Stimulated activated CD4-positive, alpha-beta T cell treated with anti-CD3 and anti-CD28 coated beads, Interleukin-2, amount 100 ng/mL, for 4 hours (primary cell): Measurements from ENCODE around the gene LOC101059915.
"Not testable (repeated sequence)": the region's sequence is repeated elsewhere in the genome, so short reads cannot be mapped to it uniquely, and the experiment has no call there.

ENCODE experiments used
- DNase-seq: peaks from one replicate; pipeline ENCODE4 v3.0.0-alpha.2; 2020; ENCODE audit warnings: low read depth

Gene LOC101059915

DNA sequence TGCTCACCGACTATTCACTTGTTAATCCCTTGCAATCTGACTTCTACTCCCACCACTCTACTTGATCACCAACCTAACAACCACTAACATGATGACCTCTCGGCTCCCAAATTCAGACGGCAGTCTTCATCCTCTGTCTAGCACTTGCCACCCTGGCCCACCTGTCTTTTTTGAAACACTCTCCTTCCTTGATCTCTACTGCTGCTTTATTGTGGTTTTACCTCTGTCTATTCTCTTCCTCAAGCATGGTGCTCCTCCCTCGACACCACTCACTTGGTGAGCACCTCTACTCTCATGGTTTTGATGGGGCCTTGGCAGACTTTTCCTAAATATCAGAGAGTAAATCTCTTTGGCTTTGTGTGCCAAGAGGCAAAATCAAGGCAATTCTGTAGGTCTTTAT is 27.3 kb upstream of the LOC101059915 start:
- no peak for DNase-seq

DNA sequence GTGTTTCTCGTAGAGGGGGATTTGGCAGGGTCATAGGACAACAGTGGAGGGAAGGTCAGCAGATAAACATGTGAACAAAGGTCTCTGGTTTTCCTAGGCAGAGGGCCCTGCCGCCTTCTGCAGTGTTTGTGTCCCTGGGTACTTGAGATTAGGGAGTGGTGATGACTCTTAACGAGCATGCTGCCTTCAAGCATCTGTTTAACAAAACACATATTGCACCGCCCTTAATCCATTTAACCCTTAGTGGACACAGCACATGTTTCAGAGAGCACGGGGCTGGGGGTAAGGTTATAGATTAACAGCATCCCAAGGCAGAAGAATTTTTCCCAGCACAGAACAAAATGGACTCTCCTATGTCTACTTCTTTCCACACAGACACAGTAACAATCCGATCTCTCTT is 22.9 kb upstream of the LOC101059915 start:
- not testable (repeated sequence) for DNase-seq

DNA sequence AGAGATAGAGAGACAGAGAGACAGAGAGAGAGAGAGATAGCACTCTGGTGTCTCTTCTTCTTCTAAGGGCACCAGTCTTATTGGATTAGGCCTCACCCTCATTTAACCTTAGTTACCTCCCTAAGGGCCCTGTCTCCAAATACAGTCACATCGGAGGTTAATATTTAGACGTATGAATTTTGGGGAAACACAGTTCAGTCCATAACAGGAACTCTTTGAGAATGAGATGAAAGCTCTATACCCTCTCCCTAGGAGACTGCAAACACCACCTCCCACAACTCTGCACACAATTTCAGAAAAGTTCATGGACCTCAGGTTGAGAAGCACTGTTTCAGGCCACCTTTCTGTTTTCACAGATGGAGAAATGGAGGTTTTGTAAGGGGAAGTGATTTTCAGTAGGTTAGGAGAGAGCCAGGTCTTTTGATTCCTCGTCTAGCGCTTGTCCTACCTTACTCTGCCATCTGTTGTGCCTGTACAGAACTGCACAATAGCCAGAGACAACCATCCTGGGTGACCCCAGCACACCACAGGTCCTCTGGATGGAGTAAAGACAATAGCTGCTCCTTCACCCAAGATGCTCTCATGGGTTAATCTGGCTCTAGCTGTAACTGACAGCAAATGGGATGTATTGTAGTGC is 16.9 kb upstream of the LOC101059915 start:
- DNase-seq = no peak

DNA sequence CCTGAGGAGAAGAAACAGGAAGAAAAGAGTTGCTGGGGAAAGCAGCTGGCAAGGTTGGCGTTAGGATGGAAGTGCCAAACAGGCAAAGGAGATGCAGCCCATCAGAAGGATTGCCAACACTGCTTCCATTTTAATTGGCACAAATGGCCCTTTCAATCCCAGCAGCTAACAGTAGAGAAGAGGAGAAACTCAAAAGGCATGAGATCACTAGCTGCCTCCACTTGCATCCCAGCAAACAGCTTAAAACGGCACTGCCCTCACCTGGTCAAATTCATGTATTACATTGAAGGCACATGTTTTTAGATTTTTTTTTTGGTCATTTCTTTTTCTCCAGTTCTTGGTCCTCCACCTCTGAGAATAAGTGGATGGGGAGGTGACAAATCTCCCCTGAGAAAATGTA is 14.9 kb upstream of the LOC101059915 start:
- peak; percentile 42 for DNase-seq

DNA sequence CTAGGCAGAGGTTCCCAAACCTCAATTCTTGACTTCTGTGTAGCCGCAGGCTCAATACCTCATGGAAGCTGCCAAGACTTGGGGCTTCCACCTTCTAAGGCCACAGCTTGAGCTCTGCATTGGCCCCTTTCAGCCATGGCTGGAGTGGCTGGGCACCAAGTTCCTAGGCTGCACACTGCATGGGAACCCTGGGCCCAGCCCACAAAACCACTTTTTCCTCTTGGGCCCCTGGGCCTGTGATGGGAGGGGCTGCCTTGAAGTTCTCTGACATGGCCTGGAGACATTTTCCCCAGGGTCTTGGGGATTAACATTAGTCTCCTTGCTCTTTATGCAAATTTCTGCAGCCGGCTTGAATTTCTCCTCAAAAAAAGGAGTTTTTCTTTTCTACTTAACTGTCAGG is 14.0 kb upstream of the LOC101059915 start:
- no peak for DNase-seq

DNA sequence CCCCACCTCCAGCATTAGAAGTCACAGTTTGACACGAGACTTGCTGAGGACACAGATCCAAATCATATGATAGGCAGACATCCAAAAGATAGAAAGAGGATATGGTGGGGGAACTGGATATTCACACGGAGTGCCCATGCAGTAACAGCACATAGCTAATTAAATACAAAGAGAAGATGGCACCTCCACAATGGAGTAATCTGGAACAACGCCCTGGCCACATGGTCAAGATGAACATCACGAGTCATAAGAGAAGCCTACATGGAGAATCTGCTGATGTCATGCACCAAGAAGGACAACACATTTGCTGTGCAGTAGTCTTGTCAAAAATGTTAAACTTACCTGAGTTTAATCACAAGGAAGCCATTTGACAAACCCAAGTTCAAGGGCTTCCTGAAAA is 10.1 kb upstream of the LOC101059915 start:
- no peak for DNase-seq

DNA sequence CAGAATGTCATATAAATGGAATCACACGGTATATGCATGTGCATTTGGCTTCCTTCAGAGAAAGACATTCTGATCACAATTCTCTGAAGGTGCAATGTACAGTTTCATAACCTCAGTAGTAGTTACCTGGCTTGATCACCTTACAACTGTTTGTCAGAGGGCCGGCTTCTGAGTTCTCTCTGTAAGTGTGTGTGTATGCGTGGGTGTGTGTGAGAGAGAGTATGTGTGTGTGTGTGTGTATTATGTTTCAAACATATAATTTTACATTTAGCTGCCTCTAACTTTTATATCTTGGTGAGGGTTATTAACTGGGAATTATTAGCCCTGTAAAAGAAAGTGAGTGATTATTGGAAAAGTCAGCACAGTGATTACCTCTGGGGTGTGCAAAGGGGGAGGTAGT is 8.0 kb upstream of the LOC101059915 start:
- no peak for DNase-seq

DNA sequence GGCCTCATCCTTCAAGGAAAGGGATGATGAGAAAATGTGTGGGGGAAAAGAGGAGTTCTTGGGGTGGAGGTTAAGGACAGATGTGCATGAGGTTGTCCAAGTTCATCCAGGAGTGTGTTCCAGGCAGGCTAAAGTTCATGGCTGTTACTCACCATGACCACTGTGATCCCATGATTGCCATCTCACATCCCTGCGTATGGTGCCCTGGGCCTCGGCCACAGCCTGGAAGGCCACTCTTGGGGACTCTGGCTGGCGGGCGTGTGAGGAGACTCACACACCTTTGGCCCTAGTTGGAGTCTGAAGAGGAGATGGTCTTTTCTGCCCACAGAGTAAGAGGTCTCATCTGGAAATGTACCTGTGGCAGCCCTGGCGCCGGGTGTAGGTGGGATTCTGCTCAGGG is 7.4 kb upstream of the LOC101059915 start:
- DNase-seq = no peak

DNA sequence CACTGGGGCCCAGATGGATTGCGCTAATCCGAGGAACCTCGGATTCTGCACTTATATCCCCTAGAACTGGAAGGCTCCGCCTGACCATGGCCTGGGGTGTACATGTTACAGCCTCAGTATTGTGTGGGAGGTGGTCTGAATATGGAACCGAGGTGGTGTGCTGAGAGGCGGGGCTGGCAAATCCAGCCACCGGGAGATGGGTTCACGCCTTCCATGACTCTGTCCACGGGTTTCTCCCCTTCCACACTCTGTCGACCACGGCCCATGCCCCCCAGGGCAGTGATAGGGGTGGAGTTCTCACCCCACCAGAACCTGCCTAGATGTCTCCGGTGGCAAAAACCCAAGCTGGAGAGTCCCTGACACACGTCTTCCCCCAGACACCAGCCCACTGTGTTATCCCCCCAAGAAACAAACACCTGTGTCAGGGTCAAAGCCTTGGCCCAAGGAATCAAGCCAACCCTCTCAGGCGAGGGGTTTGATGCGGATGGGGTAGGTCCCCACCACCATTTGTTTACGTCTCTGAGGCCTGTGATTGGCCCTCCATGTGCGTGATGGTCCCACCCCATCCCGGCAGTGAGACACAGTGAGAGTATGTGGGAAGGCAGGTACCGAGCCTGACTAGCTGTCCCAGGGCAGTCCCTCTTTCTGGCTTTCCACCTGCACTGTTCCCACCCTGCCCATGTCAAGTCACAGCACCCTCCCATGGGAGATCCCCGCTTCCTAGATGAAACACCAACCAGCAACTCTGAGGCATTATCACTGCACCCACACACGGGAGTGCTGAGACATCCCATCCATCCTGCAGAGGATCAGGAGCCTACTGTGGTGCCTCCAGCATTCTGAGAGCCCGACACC is 6.6 kb upstream of the LOC101059915 start:
- DNase-seq = no peak

DNA sequence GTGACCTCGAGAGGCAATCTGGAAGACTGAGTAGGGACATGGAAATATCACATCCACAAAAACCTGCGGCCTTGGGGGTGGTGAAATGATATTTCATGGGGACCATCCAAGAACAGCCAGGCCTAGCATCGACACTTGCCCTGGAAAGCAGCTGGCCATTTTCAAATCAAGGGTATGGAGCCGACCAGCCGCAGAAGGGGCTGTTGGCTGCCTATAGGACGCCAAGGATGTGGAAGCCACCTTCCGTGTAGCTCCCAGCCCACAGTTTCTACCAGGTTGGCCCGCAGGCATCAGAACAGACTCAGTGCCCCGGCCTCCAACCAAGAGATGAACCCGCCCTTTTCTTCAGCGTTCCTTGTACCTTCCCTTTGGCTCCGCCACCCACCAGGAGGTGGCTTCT is 5.4 kb upstream of the LOC101059915 start:
- DNase-seq = no peak

DNA sequence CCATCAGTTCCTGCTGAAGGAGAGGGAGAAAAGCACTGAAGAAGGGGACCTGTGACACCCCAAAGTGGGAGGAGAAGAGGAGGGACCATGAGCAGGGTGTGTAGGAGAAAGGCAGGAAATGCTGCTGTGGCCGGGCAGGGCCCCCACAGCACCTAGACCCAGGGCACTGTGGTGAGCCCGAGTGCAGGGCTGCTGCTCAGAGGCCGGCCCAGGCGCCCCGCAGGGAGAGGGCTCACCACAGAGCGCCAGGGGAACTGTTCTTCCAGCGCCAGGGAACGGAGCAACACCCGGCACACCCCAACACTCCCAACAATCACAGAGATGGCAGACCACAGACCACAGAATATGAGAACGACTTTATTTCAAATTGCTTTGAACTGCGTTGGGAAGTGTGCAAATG is 4.7 kb upstream of the LOC101059915 start:
- not testable (repeated sequence) for DNase-seq

DNA sequence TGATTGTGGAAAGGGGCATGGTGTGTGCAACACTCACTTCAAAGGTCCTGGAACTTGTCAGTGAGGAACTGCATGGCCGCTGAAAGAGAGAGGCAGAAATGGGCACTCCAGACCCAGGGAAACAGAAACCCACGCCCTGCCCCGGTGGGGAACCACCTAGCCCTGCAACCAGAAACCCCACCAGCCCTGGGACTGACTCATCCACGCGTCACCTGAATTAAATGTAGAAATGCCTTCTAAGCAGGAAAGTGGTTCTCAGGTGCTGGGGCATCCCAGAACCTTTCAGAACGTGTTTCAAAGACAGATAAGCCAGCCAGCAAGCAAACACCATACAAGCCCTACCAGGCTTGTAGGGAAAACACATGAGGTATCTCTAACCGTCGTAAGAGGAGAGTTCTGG is 4.1 kb upstream of the LOC101059915 start:
- DNase-seq = peak; percentile 55

DNA sequence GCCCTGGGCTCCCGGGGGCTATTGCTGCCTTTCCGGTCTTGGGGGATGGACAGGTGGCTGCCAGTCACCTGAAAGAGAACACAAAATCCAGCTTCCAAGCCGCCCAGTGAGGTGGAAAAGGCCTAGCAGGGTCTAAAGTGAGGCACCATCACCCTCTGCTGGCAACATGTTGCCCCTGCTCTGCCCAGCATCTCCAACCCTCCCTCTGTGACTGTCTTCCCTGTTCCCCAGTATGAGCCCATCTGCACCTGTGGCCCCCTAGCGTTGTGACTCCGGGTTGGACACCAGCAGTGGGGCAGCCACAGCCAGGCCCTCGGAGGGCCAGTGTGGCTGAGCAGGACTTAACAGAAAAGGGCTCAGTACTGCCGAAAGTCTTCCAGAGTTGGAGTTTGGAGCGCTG is 3.1 kb upstream of the LOC101059915 start:
- not testable (repeated sequence) for DNase-seq

DNA sequence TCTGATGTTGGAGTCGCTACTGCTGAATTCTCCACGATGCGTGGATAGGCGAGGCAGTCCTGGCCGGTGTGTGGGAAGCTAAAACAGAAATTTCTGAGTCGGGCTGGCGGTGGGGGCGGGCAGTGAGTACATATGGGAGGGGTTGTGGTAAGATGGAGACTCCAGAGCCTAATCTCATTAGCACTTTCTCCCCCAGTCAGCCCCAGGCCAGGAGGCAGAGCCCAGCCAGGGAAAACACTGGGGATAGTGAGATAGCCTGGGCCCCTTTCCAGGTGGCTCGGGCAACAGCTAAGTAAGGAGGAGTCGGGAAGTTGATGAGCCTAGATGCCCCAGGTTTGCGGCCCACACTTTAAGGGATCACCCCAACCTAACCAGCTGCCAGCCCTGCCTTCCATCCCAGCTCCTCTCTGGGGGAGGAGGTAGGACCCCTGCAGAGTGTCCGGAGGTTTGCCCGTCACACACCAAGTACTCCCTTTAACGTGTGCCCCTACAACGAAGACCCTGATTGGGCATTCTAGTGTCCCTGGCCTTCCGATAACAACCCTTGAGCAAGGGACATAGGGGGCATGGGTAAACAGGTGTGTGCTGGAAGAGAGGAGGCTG is 2.4 kb upstream of the LOC101059915 start:
- DNase-seq = no peak

DNA sequence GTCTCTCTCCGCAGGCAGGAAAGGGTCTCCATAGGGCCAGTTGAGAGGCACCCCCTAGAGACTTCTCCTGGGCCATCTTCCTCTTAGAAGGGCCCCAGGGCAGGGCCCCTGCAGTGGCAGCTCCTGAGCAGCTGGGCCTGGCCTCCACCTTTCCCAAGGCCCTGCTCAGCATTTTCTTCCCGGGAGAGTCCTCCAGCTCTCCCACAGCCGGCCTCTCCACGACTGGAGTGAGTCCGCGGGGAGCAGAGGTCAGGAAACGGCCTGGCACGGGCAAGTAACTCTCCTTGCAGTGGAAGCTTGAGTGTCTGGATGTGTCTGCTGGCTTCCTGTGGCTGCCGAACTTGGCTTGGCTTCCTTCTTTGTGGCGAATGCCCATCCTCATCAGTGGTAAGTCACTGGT is 1.6 kb upstream of the LOC101059915 start:
- no peak for DNase-seq

DNA sequence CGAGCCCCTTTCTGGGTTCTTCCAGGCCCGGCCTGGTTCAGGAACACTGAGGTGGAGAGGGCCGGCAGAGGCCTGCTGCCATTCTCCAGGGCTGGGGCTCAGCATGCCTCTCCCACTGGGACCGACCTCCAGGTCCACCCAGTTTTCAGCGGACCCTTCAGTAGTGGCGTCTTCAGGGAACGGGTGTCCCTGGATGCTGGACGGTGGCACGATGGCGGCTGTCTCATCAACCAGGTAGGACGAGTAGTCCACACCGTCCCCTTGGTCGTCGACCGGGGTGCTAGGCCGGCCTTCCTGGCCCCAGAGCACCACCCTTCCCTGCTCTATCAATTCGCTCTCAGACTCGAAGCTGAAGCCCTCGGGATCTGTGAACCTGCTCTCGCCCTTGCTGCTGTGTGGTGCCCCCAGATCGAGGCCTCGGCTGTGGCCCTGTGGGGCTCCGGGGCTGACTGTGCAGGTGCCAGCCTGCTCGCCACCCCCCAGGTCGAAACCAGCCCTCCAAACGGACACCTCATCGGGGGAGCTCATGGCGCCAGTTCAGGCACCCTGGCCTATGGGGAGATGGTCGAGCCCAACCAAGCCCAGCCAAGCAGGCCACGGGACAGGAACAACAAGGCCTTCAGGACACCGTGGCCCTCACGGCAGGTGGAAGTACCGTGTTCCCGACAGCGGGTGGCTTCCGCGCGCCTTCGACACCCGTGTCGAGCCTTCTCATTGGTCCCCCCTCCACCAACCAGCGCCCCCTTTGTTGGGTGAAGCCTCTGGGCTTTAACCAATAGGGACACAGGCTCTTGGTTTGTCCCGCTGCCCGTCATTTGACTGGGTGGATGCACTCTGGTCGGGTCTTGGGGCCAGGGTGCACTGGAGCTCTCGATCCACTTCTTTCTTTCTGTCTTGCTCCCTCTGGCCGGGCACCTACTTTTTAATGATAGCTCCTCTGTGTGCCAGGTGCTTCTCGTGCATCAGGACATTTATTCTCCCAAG is 814 bp upstream of the LOC101059915 start:
- no peak for DNase-seq

DNA sequence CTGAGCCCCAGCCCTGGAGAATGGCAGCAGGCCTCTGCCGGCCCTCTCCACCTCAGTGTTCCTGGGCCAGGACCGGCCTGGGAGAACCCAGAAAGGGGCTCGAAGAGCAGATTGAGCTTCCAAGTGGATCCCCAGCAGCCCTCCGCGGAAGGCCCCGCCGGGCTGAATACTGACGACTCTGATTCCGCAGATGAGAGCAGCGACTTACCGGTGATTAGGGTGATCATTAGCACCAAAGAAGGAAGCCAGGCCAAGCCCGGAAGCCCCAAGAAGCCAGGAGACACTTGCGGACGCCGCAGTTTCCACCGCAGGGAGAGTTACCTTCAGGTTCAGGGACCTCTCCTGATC is 876 bp downstream of the LOC101059915 start:
- DNase-seq = no peak

DNA sequence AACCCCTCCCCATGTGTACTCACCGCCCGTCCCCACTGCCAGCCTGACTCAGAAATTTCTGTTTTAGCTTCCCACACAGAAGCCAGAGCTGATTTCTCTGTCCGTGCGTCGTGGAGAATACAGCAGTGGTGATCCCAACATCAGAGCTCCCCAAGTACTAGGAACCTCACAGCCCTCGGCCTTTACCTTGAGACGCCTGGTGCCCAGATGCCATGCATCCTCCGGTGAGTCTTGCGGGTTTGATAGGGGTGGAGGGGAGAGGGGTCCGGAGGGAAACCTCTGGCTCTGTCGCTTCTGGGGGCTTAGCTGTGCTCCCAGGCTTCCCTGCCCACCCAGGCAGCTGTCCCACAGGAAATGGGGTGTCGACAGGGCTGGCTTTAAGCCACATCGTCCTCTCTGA is 2.1 kb downstream of the LOC101059915 start:
- no peak for DNase-seq

DNA sequence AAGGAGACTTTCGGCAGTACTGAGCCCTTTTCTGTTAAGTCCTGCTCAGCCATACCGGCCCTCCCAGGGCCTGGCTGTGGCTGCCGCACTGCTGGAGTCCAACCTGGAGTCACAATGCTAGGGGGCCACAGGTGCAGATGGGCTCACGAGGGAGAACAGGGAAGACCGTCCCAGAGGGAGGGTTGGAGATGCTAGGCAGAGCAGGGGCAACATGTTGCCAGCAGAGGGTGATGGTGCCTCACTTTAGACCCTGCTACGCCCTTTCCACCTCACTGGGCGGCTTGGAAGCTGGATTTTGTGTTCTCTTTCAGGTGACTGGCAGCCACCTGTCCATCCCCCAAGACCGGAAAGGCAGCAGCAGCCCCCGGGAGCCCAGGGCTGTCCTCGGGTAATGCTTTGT is 2.6 kb downstream of the LOC101059915 start:
- not testable (repeated sequence) for DNase-seq

DNA sequence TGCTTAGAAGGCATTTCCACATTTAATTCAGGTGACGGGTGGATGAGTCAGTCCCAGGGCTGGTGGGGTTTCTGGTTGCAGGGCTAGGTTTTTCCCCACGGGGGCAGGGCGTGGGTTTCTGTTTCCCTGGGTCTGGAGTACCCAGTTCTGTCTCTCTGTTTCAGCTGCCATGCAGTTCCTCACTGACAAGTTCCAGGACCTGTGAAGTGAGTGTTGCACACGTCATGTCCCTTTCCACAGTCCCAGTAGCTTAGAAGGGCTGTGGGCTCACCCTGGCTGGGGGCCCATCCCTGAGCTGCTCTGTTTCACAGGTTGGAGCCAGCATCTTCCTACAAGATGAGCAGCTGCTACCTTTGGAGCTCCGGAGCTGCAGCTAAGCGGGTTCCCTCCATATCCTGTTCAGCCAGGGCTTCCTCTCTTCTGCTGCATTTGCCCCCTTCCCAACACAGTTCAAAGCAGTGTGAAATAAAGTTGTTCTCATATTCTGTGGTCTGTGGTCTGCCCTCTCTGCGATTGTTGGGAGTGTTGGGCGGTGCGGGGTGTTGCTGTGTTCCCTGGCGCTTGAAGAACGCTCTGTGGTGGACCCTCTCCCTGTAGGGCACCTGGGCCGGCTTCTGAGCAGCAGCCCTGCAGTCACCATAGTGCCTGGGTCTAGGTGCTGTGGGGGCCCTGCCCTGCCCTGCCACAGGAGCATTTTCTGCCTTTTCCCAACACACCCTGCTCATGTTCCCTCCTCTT is 3.9 kb downstream of the LOC101059915 start:
- DNase-seq = peak; percentile 54

DNA sequence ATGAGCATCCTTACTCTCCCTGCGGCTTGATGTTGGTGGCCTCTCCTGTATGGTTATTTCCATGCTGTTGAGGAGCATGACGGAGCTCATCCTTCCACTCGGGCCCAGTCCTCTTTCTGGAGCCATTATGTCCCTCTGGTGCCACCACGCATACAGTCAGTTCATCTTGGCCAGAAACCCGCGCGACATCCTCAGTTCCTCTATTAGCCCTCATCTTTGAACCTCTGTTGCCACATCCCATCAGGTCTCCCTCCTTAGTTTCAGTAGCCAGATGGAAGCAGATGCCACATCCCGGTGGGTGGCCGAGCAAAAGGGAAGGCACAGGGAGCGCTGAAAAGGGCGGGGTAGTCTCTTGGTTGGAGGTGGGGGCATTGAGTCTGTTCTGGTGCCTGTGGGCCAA is 4.6 kb downstream of the LOC101059915 start:
- no peak for DNase-seq
